GM18499 (cell line): ENCODE results near the gene C6orf136.
"Not testable (repeated sequence)": the region's sequence is repeated elsewhere in the genome, so short reads cannot be mapped to it uniquely, and the experiment has no call there.

Source experiments
- ATAC-seq: cut with Tn5 transposase; IDR thresholded peaks from one replicate; pipeline ENCODE4 v1.9.1; 2021; ENCODE audit warnings: moderate number of reproducible peaks; ENCODE audit not compliant: insufficient read depth, unreplicated experiment

Gene C6orf136, protein sequence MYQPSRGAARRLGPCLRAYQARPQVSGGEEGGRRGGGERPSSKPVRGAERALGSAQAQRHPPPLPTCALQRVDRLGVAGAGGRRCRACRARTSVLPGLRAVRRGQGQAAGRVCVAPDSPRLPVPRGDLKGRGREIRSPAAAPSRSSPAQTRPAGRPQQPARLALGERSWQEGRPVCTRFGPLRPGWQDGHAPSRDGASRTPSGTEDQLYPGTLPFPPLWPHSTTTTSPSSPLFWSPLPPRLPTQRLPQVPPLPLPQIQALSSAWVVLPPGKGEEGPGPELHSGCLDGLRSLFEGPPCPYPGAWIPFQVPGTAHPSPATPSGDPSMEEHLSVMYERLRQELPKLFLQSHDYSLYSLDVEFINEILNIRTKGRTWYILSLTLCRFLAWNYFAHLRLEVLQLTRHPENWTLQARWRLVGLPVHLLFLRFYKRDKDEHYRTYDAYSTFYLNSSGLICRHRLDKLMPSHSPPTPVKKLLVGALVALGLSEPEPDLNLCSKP

DNA sequence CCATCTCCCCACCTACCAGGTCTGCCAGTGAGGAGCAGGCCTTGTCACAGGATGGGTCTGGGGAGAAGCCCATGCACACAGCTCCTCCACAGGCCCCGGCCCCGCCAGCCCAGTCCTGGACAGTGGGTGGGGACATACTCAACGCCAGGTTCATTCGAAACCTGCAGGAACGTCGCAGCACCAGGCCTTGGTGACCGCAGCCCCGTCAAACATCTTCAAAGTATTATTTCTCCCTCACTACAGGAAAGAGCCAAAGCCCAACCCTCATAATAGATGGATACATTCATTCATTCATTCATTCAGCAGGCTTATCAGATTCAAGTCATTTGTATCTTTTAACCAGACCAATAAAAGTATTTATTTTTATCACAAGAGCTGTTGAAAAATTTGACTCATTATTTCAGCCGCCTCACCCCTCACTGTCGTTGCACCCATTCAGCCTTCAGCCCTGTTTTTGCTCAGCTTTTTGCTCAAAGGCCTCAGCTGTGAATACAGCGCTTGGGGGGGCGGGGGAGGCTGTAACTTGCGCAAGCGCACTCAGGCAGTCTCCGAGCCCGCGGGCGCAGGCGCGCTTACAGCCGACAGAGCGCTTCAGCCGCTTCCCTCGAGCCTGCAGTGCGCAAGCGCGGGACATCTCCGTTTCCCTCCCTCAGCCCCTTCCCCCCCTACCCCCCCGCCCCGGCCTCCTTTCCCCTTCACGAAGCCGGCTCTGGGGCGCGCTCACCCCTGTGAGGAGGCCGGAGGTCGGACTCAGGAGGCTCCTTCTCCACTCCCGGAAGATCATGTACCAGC, at the start of gene C6orf136:
Gene C6orf136 (plus strand): TSS at position 684 of the 792 bp plus-strand sequence. CDS start 99 bp downstream, at position 783.
- no peak for ATAC-seq

DNA sequence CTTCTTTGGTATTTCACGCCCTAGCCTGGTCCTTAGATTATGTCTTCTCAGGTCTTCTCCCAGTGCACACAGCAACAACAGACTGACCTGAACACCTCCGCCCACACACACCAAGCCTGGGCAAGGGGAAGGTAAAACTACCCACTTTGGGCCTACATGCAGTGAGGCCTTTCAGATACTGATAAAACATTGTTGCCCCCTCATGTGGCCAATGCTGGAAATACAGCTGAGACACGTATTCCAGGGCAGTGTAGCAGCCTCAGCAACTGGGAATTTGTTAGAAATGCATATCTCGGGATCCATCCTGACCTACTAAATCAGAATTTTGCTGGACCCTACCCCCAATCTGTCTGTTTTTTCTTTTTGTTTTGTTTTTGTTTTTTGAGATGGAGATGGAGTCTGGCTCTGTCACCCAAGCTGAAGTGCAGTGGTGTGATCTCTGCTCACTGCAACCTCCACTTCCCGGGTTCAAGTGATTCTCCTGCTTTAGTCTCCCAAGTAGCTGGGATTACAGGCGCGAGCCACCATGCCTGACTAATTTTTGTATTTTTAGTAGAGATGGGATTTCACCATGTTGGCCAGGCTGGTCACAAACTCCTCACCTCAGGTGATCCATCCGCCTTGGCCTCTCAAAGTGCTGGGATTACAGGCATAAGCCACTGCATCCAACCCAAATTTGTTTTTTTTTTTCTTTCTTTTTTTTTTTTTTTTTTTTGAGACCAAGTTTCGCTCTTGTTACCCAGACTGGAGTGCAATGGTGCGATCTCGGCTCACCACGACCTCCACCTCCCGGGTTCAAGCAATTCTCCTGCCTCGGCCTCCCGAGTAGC, 49.4 kb upstream of the C6orf136 start:
- not testable (repeated sequence) for ATAC-seq

DNA sequence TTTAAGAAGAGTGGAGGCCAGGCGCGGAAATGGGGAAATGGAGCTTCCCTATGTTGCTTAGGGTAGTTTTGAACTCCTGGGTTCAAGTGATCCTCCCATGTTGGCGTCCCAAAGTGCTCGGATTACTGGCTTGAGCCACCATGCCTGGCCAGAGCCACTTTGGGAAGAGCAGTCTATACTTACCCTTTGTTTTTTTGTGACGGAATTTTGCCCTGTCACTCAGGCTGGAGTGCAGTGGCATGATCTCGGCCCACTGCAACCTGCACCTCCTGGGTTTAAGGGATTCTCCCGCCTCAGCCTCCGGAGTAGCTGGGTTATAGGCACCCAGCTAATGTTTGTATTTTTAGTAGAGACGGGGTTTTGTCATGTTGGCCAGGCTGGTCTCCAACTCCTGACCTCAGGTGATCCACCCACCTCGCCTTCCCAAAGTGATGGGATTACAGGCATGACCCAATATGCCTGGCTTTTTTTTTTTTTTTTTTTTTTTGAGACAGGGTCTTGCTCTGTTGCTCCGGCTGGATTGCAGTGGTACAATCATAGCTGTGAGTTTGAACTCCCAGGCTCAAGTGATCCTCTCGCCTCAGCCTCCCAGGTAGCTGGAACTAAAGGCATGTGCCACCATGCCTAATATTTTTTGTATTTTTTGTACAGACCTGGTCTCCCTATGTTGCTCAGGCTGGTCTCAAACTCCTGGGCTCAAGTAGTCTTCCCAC, 47.9 kb upstream of the C6orf136 start:
- ATAC-seq = no peak

DNA sequence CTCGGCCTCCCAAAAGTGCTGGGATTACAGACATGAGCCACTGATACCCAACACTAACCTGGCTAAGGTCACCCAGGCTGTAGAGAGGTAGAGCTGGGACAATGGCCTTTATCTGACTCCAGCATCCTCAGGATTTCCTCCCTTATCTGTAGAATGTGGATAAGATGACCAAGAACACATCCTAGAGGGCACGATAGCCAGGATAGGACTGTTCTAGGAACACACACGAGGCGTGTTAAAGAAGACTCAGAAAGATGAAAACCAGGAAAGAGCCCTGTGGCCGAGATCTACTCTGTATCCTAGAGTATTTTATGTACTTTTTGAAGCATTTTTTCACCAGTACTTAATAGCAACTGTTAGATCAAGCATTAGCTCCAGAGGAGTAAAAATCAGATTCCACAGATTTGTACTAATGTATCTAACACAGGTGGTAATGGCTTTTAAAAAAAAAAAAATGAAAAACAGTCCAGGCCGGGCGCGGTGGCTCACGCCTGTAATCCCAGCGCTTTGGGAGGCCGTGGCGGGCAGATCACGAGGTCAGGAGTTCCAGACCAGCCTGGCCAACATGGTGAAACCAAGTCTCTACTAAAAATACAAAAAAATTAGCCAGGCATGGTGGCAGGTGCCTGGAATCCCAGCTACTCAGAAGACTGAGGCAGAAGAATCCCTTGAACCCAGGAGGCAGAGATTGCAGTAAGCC, 47.2 kb upstream of the C6orf136 start:
- no peak for ATAC-seq

DNA sequence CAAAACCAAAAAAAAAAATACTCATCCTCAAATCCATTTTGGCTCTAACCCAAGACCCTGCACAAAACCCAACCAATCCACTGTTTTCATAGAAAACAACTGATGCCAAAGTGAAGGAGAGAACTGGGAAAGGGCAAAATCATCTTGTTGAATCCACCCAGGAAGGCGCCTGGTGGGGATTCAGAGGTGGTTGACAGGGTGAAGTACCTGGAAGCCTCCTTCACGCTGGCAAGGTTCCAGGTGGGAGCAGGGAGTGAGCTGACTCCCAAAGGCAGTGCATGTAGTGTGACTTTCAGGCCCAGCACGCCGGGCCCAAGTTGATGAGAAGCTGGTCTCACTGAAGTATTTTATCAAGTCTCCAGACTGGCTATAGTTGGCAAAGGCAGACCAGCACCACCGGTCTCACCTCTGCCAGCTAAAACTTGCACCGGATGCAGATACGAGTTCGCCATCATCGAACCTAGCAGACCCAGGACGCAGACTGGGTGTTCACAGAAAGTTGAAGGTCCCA, 46.4 kb upstream of the C6orf136 start:
- ATAC-seq = no peak

DNA sequence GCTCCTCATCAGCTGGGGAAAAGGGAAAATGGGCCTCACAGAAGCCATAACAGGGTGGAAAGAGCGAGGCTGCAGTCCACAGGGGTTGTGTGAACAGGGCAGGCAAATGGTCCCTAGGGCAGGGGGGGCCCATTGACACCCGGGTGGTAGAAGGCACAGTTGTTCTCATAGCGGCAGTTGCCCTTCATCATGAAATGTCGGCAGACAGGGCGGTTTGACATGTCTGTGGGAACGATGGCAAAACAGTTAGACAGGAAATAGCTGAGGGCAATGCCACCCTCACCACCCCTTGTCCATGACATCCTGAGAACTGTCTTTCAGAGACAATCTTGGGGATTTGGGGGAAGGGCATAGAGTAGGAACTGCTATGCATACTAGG, 45.5 kb upstream of the C6orf136 start:
- no peak for ATAC-seq

DNA sequence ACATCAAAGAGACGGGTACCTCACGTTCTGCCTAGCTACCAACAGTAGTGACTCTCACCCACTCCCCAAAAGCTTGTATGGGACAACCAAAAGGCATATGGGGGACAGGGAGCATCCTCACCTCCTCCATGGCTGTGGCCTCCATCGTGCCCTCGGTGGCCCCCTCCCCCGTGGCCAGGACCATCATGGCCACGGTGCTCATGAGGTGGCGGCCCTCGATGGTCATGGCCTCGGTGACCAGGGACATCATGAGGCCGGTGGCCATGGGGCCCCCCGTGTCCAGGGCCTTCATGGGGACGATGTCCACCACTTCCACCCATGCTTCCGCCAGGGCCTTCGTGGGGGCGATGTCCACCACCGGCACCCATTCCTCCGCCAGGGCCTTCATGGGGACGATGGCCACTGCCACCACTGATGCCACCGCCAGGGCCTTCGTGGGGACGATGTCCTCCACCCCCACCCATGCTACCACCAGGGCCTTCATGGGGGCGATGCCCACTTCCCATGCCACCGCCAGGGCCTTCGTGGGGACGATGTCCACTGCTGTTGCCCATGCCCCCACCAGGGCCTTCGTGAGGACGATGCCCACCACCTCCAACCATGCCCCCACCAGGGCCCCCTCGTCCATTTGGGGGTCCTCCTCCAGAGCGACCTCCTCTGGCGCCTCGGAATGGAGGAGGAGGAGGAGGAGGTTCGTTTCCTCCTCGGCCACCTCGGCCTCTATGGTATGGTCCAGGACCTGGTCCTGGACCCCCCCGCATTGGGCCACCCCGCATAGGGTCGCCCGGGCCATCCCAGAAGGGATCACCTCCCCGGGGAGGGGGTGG, 44.9 kb upstream of the C6orf136 start:
- ATAC-seq = no peak

DNA sequence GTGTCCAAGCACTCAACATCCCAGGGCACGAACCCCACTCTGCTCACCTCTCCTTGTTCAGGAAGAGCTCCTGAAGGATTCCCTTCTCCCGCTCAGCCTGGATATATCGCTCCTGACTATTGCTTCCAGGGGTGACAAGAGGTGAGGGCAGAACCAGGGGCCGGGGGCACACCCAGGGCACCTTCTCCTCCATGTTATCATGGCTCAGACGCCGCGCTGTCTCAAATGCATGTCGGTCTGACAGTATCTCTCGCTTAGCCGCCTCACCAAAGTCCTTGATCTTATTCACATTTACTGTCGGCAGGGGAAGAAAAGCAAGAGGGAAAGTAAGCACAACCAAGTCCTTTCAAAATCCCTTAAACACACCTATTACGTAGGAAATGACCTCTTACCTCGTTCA, 43.0 kb upstream of the C6orf136 start:
- no peak for ATAC-seq

DNA sequence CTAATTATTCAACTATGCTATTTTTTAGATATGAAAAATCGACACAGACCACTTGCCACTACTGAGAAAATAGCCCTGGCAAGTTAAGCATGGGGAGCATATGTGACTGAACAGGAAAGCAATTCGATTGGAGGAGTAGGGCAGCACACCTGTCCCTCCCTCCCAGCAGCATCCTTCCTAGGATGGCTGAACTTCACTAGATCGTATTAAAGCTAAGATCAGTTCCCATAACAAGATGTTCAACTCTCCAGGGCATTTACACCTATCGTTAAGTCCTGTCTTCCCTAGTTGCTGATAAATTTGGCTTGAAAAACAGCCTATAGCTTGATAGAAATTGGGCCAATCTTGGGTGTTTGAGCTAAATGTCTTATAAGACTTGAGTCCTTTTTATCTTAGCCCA, 36.9 kb upstream of the C6orf136 start:
- ATAC-seq = no peak

DNA sequence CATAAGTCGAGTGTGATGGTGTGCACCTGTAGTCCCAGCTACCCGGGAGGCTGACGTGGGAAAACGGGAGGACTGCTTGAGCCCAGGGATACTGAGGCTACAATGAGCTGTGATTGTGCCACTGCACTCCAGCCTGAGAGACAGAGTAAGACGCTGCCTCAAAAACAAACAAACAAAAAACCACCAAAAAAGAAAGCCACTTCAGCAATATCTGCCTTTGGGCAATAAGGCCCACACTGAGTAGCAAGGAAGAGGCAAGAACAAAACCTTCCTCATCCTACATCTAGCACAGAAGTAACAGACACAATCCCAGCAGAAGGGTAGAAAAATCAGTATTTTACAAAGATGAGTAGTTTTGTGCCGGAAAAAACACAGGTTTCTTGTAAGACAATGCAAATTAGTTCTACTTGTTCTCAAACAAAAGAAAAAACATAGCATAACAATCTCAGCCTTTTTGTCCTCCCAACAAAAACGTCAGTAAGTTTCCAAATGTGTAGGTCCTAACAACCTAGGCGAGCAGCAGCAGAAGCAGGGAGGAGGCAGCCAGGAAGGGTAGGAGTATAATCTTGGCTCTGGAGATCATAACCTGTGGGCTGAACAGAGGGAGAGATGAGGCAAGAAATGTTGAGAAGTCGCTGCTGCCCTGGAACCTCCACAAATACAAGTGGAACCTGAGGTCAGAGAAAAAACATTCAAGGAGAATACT, 35.6 kb upstream of the C6orf136 start:
- ATAC-seq = no peak

DNA sequence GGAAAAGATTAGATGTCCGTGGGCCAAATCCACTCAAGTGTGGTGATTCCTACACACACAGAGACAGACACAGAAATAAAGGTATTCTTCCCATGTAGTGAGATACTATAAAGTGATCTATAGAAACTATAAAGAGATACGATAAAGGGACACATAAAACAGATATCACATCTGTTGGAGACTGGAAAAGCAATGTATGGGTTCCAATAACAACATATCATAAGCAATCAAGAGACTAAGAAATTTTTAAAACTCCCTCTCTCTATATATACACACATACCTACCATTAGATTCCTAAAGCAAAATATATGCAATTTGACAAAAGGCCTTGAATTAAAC, 35.1 kb upstream of the C6orf136 start:
- ATAC-seq = no peak

DNA sequence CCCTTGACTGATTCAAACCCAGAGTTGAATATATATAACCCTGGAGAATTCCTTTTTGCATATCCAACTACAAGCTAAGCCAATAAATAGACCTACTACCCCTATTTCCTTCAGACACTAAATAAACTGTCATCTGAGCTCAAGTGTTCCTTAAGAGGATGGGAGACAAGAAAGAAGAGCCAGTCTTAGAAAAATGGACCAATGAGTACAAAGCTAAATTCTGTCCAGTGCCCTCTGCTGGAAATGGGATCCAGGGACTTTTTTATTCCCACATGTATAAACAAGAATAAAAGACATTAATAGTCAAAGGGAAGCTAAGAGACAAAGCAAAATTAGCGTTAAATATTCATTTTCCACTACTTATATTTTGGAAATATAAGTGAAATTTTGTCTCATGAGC, 34.7 kb upstream of the C6orf136 start:
- ATAC-seq = no peak

DNA sequence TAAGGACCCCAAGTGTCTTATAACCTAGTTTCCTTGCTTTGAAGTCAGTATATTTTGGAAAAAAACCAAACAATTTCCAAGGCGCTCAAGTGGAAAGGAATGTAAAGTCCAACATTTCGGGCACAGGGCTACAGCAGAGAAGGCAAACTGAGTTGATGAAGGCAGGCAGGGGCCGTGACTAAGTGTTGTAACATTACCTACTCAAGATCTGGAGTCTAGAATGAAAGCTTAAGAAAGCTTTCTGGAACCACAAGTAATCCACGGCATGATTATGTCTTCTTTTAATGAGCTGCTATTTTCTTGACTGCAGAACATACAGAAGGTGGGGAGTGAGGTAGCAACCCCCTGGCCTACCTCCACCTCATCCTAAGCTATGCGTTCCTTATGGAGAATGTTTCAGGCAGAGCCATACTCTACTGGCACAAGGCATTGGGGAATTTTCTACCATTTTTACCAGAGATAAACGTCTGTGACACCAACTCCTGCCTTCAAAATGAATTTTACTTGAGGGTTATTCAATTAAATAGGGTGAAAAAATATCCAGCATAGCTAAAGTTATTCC, 34.2 kb upstream of the C6orf136 start:
- no peak for ATAC-seq

DNA sequence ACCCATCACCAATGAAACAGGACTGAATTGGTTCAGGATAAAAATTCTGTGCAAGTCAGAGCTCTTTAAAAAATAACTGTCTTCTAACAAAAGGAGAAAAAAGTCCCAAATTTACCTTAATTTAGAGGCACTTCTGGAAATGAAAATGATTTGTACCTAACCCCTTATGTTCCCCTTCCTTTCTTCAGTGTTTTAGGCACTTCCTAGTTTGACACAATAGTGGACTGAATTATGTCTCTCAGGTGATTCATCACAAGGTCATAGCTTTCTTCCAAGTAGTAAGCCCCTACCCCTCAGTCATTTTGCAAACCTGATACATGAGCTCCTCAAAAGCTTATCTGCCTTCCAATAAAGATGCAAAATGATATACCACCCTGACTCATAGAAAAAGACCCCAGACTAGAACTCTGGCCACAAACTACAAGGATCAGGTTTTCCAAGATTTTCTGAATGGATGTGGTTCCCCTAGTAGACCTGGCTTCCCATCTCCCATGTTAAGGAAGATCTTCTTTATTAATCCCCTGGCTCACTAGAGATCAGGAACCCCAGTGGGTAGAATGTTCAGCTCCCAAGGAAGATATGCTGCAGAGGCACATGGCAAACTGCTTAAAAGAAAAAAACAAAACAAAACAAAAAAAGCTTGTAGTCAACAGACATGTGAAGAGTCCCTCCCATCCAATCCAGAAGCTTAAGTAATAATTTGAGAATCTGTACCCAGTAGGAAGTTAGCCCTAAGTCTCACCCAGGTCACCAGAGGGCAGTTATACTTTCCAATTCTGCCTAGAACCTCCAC, 33.5 kb upstream of the C6orf136 start:
- no peak for ATAC-seq

DNA sequence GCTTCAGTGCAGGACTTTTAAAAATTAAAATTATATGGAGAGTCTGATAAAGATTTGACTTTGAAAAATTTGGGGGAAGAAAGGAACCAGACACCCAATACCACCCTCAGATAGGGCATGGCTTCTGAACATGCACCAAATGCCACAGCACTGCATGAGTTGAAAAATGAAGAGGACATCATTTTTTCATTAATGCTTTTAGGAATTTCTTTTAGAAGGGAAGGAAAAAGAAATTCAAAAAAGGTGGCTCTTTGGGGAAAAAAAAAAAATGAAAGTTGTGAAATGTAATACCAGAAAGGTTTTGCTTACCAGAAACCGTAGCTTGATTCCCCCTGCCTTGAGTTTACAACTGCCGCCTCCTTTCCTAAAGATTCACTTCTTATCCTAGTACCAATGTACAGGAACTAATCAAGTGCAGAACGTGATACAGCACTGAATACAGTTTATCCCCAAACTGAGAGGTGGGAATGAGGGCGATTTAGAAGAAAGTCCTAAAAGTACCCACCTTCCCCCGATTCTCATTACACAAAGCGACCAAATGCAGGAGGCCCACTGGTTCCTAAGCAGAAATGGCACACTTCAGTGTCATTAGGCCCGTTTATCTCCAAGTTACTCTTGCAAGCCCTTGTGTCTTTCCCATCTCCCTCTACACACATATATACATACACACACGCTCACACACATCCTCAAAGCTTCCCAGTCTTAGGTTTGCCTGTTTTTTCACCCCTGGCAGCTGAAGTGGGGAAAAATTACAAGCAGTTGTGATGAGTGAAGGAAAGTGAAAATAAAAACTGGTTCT, 32.7 kb upstream of the C6orf136 start:
- no peak for ATAC-seq

DNA sequence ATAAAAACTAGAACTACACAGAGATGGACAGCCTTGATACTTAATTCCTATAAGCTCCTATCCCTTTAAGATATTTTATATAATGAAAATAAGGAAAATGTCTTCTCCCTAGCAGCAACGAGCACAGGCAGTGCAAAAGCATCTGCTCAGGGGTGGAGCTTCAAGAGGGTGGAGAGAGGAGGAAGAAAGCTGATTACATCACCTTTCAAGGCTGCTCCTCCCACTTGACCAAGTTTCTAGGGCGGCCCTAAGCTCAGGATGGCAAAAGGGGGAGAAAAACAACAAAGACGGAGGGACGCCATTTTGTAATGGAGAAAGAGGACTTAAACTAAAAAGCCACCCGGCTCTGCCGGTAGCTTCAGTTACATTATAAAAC, 32.1 kb upstream of the C6orf136 start:
- ATAC-seq = no peak
